Limb (tissue), 2 donors: ENCODE measurements around the gene VIL1.

ENCODE experiments used
- DNase-seq, 2 donors: peaks; one replicate each; pipeline ENCODE4 v3.0.0-alpha.2; 2016; ENCODE audit errors: extremely low spot score in 2 of 2

VIL1 gene

GRCh38 chr2:218405086-218405745, 13.7 kb upstream of the VIL1 start:
- peak in 1 of 2 donors; percentile 55 for DNase-seq

DNA sequence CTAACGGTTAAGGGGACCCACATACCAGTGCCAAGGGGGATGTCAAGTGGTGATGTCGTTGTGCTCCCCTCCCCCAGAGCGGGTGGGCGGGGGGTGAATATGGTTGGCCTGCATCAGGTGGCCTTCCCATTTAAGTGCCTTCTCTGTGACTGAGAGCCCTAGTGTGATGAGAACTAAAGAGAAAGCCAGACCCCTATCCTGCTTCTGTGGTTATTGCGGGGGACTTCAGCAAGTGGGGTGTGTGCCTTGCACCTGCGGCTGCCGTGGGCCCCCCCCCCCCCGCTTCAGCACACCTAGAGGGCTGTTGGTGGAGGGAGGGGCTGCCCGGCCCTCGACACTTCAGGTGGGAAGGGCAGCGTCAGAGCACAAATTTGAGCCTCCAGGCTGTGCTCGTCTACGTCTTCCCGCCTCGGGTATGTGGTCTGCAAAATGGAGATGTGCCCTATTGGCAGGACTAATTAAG, 13.1 kb upstream of the VIL1 start:
- DNase-seq: no peak

DNA sequence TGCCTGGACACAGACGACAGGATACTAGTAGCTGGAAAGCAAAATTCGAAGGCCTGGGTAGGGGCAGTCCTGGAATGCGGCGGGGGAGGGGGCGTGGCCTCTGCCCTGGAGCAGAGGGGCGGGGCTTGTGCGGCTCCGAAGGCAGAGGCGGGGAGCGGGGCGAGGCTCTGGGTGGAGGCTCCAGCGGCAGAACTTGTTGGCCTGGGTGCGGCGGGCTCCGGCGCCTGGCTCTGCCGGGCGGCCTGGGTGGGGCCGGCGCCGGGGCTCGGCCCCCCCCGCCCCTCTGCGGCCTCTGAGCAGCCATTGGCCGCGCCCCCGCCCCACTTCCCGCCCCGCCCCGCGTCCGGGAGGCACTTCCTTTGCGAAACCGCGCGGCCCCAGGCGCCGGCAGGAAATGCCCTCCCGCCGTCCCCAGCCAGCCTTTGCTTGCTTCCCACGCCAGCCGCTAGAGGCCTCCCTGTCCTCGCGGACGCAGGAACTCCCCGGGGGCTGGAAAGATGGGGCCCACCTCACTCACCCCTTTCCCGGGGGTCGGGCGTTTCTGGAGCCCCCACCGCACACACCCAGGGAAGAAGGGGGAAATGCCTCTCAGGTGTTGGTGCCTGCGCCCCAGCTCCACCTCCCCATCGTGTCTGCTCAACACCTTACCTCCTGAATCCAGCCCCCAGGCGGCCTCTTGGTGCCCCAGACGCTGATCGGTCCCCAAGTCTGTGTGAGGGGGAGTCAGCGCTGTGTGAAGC, 12.5 kb upstream of the VIL1 start:
- peak; percentile 97 for DNase-seq

DNA sequence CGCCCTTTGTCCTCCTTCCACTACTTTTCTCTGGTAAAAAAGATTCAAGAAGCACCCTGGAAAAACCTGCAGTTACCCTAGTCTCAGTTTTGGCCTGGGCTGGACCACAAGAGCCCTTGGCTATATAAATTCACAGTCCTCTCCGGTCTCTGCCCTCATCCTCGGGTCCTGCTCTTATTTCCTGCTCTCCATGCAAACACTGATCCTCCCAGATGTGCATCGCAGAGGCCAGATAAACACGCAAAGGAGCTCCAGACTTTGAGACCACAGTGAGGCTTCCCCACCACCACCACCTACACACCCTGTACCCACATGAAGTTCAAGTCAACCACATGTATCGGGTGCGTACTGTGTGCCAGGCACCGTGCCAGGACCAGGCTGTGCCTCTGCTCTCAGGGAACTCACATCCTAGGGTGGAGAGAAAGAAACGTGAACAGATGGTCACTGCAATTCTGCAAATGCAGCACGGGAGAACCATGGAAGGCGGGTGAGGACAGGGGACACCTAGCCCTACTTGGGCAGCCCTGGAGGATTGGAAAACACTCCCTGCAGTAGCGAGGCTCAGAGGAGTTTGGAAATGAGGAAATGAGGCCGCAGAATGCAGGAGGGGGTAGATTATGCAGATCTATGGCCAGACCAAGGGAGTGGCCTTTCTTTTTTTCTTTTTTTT, 11.8 kb upstream of the VIL1 start:
- DNase-seq: peak; percentile 67 to 71

DNA sequence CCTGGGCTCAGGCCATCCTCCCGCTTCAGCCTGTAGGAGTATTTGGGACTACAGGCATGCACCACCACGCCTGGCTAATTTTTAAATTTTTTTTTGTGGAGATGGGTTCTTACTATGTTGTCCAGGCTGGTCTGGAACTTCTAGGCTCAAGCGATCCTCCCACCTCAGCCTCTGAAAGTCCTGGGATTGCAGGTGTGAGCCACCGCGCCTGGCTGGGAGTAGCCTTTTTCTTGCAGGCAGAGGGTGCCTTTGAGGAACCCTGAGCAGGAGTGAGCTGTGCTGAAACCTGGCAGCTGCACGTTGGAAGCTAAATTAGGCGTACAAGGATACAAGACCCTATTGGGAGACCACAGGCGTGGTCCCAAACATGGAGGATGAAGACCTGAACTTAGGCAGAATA, 11.2 kb upstream of the VIL1 start:
- DNase-seq: no peak

DNA sequence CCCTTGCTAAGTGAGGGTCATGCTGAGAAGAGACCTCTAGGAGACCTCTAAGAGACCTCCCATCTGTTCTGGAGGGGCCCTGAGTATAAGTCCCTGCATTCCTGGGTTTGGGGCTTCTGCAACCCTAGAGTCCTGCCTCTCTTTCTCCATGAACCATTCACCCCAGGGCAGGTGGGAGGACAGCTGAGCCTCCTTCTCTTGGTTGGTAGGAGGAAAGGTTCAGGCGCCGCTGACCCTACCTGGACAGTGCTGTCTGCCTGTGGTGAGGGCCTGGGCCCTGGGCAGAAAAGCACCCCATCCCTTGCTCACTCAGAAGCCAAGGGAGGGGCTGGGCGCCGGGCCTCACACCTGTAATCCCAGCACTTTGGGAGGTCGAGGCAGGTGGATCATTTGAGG, 604 bp upstream of the VIL1 start:
- no peak for DNase-seq

DNA sequence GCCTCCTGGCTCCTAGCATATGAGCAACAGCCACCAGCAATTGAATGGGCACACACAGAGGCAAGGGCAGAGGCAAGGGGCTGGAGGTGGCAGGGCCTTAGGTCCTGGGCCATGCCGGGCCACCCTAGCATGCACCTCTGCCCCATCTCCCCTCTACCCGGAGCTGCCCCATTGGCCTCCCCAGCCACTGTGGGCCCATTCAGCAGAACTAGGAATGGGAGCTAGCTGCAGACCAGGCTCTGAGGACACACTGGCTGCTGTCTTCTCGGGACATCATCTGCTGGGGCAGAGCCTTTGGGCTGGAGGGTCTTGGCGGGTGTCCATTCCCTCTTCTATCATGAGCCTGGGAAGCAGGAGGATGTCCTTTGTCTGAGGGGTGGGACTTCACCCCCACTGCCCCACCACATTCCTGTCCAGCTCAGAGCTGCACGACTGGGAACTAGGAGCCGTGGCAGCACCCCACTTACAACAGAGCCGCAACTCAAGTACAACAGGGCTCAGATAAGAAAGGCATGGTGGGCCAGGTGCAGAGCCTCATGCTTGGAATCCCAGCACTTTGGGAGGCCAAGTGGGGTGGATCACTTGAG, 800 bp downstream of the VIL1 start:
- no peak for DNase-seq

- DNase-seq: no peak
These were observed 2.1 kb downstream of the VIL1 start for GRCh38 chr2:218421027-218421426.

GRCh38 chr2:218422403-218423086, 3.6 kb downstream of the VIL1 start:
- DNase-seq: no peak

DNA sequence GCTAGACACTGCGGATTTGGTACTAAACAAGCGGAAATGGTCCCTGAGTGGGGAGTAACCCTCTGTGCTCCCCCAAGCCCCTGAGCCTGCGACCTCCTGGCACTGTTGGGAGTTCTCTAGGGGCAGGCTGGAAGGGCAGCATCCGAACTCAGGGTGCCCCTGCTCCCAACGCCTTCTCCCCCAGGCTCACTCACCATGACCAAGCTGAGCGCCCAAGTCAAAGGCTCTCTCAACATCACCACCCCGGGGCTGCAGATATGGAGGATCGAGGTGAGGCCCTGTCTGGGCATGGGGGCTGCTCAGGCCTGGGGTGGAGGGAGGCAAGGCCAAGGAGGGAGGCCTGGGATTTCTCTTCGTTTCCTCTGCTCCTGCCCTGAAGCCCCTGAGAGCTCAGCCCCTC, 4.7 kb downstream of the VIL1 start:
- DNase-seq: no peak

- no peak for DNase-seq
These were observed 6.6 kb downstream of the VIL1 start for GRCh38 chr2:218425531-218425930.

DNA sequence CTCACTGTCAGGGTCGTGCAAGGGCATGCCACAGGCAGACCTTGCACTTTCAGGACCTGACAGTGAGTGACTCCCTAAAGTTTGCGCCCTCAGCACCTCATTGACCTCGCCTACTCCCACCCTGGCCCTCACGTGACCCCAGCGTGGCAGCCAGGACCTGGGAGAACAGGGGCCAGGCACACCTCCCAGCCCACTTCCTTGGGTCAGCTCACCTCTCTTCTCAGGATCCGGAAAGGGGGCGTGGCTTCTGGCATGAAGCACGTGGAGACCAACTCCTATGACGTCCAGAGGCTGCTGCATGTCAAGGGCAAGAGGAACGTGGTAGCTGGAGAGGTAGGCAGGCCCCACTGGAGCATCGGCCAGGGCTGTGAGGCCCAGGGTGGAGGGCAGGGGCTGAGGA, 8.8 kb downstream of the VIL1 start:
- no peak for DNase-seq

DNA sequence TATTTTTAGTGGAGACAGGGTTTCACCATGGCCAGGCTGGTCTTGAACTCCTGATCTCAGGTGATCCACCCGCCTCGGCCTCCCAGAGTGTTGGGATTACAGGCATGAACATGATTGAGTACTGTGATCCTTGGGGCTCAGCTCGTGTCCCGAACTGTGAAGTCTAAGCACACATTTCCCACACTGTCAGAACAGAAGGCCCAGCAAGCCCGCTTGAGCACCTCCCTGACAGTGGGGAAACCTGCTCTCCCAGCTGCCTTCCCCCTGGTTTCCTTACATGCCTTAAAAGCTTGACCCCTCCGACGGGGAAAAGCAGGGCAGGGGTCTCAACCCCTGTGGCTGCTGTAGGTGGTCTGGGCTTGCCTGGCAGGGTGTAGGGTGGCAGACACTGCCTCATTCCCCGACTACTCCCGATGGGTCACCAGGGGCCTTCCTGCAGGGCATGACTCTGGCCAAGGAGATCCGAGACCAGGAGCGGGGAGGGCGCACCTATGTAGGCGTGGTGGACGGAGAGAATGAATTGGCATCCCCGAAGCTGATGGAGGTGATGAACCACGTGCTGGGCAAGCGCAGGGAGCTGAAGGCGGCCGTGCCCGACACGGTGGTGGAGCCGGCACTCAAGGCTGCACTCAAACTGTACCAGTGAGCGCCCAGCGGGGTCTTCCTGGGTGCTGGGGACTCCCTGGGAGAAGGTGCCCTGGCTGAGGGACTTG, 10.1 kb downstream of the VIL1 start:
- no peak for DNase-seq

GRCh38 chr2:218429911-218430692, 11.2 kb downstream of the VIL1 start:
- DNase-seq: no peak

DNA sequence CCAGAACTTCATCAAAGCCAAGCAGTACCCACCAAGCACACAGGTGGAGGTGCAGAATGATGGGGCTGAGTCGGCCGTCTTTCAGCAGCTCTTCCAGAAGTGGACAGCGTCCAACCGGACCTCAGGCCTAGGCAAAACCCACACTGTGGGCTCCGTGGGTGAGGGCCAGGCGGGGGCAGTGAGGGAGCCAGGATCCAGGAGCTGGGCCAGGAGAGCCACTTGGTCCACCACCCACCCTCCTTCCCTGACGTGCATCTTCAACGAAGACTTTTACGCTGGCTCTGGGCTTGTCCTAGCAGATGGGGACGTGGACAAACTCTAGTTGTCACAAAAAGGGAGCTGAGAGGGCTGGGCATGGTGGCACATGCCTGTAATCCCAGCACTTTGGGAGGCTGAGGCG, 11.8 kb downstream of the VIL1 start:
- DNase-seq: no peak

GRCh38 chr2:218431878-218432277, 13.0 kb downstream of the VIL1 start:
- no peak for DNase-seq

DNA sequence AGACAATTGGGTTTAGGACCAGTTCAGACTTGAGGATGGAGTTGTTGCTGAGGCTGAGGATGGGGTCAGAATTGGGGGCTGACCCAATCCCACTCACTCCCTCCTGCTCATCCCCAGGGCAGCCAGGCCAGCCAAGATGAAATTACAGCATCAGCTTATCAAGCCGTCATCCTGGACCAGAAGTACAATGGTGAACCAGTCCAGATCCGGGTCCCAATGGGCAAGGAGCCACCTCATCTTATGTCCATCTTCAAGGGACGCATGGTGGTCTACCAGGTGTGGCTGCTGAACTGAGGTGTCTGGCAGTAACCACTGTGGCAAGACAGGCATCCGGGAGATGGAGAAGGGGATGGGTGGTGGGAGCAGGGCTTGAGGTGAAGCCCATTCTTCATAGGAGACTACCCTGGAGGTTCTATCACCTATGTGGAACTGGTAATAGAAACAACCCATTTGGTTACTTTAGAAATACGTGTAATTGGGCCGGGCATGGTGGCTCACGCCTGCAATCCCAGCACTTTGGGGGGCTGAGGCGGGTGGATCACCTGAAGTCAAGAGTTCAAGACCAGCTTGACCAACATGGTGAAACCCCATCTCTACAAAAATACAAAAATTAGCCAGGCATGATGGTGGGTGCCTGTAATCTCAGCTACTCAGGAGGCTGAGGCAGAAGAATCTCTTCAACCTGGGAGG, 13.9 kb downstream of the VIL1 start:
- no peak for DNase-seq

- no peak for DNase-seq
These were observed 15.5 kb downstream of the VIL1 start for GRCh38 chr2:218434456-218434855.
